ENCODE data around the gene MEGF10.

DNA sequence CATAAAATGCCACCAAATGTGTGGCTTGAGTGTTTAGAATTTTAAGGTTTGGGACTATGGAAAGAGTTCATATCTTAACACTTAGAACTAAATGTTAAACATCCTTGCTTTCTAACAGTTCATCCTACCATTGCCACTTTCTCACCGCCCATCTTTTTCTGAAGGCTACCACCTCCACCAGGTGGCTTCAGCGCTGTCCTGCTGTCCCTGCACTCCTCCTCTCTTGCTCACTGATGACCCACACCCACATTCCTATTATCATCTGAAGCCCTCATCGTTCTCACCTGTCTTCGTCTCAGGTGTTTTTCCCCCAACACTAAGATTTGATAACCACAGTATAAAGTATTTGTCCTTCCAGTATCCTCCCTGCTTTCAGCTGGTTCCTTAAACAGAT, 7.4 kb downstream of the MEGF10 start:
- TF ChIP-seq, protein P1, sequence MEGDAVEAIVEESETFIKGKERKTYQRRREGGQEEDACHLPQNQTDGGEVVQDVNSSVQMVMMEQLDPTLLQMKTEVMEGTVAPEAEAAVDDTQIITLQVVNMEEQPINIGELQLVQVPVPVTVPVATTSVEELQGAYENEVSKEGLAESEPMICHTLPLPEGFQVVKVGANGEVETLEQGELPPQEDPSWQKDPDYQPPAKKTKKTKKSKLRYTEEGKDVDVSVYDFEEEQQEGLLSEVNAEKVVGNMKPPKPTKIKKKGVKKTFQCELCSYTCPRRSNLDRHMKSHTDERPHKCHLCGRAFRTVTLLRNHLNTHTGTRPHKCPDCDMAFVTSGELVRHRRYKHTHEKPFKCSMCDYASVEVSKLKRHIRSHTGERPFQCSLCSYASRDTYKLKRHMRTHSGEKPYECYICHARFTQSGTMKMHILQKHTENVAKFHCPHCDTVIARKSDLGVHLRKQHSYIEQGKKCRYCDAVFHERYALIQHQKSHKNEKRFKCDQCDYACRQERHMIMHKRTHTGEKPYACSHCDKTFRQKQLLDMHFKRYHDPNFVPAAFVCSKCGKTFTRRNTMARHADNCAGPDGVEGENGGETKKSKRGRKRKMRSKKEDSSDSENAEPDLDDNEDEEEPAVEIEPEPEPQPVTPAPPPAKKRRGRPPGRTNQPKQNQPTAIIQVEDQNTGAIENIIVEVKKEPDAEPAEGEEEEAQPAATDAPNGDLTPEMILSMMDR (IDR thresholded peaks at IDR 0.05), result no peak
- no peak for TF ChIP-seq POLR2AphosphoS5 (IDR thresholded peaks at IDR 0.05)
- no peak for TF ChIP-seq EP300 (IDR thresholded peaks at IDR 0.05)

Measured in sigmoid colon (tissue), 4 donors.